ENCODE measurements around the gene RAD51B.

RAD51B gene

DNA sequence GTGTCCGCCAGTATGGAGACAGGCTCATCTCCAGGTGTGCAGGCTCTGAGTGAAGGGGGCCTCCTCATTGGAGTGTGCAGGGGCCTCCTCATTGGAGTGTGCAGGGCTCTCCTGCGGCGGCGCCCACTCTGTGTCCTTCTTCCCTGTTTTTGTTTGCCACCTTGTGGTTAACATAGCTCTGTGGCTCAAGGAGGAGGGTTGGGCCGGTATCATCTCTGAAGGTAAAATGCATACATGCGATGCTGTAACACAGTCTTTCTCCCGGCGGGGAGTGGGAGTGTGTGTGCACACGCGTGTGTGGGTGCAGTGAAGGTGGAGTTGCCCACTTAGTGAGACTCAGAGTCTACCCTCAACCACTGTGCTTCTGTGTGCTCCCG, 543.9 kb downstream of the RAD51B start:
- H3K36me3 Mint-ChIP-seq (ENCODE audit: low read depth), result no peaks in the 10 kb centered on the region
- H3K4me1 Mint-ChIP-seq (ENCODE audit: low read depth), result peaks cover 63% of the 10 kb centered on the region
- H3K9me3 Mint-ChIP-seq, result no peaks in the 10 kb centered on the region
- no peak overlapping the region for H3K27ac Mint-ChIP-seq
- no peak overlapping the region for H3K4me3 Mint-ChIP-seq
- H3K27me3 Mint-ChIP-seq, result no peaks in the 10 kb centered on the region

DNA sequence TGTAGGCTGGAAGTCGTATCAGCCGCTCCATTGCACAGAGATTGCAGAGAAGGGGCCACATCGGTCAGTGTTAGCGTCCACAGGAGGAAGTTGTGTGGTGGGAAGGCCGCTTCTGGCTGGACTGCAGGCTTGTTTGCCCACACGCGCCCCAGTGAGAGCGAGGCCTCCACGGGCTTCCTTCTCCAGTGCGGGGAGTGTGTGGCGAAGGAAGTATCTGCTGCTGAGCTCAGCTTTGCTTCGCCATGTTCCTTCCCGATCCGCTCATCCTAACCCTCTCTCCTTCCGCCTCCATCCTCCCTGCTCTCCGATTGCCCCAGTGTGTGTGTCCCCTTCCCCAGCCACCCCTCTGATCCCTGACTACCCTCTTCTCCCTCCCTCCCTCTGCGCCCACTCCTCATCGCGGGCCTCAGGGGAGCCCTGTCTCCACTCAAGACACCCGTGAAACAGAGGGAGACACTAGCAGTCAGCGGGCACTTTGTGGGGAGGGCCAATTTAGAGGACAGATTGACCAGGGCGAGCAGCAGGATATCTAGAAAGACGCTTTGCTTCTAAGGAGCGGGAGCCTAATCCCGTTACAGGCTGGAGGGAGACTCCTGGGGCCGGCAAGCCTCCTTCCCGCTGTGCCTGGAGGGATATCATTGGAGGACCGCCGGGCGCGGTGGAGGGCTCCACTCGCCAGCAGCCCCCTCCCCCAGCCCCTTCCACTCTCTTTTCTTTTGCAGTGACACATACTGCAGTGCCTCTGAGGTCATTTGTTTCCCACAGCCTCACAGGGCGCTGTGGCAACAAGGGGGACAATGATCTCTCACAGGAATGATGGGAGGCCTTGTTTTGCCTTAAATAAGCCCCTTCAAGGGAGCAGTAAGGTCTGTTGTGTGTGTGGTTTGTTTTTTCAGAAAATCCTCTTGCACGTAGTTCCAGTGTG, 544.5 kb downstream of the RAD51B start:
- Mint-ChIP-seq H3K4me3 (no peak overlapping the region), H3K27ac (peak overlapping the region; percentile 66)

DNA sequence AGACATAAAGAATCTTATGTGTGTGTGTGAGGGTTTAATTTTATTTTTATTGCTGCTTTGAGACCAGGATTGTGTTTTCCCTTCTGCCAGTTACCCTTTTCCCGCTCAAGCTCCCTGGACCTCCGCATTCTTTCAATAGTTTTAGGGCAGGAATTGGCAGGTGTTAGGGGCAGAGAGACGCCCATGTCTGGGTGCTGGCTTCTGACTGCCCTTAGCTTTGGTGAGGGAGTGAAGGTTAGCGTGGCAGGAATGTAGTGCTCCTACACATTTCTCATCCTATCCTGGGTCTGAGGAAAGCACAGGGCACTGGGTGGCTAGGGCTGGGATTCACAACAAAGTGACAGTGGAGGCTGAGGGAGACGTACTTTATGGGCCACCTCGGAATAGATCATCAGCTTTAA, 545.2 kb downstream of the RAD51B start:
- peak overlapping the region; percentile 66 for H3K27ac Mint-ChIP-seq
- peaks cover 65% of the 10 kb centered on the region for H3K4me1 Mint-ChIP-seq (ENCODE audit: low read depth)
- H3K4me3 Mint-ChIP-seq, result no peak overlapping the region
- H3K9me3 Mint-ChIP-seq, result no peaks in the 10 kb centered on the region
- H3K27me3 Mint-ChIP-seq, result no peaks in the 10 kb centered on the region
- no peaks in the 10 kb centered on the region for H3K36me3 Mint-ChIP-seq (ENCODE audit: low read depth)

More for the DNA sequence above, 544.5 kb downstream of the RAD51B start:
- Mint-ChIP-seq H3K36me3 (ENCODE audit: low read depth) (no peaks in the 10 kb centered on the region), H3K9me3 (no peaks in the 10 kb centered on the region), H3K4me1 (ENCODE audit: low read depth) (peaks cover 65% of the 10 kb centered on the region), H3K27me3 (no peaks in the 10 kb centered on the region)

DNA sequence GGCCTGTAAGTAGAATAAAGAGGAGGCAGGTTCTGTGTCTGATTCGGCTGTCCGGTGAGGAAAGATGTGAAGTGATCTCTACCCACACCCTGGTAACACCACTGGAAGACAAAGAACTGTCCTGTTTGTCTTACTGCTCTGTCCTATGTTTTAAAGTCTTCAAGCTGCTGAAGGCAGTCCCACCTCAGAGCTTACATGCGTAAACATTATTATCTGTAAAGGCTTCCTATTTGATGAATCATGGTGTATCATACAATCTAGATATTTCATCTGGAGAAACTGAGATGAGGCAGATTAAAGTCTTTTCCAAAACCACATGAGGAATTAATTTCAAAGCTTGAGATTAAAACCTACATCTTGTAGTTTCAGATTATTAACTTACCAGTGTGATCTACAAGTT, 545.6 kb downstream of the RAD51B start:
- H3K9me3 Mint-ChIP-seq, result no peaks in the 10 kb centered on the region
- no peak overlapping the region for H3K4me3 Mint-ChIP-seq
- H3K36me3 Mint-ChIP-seq (ENCODE audit: low read depth), result peaks cover under 1% of the 10 kb centered on the region
- no peaks in the 10 kb centered on the region for H3K27me3 Mint-ChIP-seq
- H3K4me1 Mint-ChIP-seq (ENCODE audit: low read depth), result peaks cover 65% of the 10 kb centered on the region
- peak overlapping the region; percentile 66 for H3K27ac Mint-ChIP-seq

DNA sequence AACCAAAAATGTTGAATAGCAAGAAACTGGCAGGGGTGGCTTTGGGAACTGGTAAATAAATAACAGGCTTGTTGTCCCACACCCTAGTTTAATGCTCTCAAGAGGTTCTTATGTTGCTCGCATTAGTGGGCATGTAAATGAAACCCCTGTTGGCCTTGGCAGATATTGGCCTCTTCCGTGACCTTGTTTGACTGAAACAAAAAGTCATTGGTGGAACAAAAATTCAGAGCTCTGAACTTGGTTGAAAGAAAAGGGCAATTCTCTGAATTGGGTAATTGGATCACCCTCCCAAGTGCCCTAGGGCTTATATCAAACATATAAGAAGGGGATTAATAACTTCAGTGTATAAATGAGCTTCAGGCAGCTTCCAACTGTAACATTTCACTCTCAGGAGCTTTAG, 547.1 kb downstream of the RAD51B start:
- peaks cover 4% of the 10 kb centered on the region for H3K36me3 Mint-ChIP-seq (ENCODE audit: low read depth)
- H3K27ac Mint-ChIP-seq, result no peak overlapping the region
- no peaks in the 10 kb centered on the region for H3K9me3 Mint-ChIP-seq
- H3K27me3 Mint-ChIP-seq, result no peaks in the 10 kb centered on the region
- peaks cover 69% of the 10 kb centered on the region for H3K4me1 Mint-ChIP-seq (ENCODE audit: low read depth)
- H3K4me3 Mint-ChIP-seq, result no peak overlapping the region

DNA sequence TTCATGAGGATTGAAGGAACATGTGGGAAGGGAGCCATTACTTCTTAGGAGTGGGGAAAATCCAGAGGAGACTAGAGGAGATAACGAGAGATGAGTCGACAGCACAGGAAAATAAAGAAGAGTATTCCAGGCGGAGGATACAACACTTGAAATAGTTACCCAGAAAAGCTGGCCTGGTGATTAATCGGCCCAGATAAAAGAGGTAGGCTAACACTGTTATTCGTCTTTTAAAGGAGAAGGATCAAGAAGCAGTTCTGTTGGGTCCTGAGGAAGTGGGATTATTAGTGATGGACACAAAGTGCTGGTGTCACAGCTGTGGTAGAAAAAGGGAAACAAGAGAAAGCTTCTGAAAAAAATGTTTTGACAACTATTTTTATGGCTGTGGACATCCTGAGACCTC, 548.0 kb downstream of the RAD51B start:
- H3K4me1 Mint-ChIP-seq (ENCODE audit: low read depth), result peaks cover 78% of the 10 kb centered on the region
- H3K27me3 Mint-ChIP-seq, result no peaks in the 10 kb centered on the region
- no peaks in the 10 kb centered on the region for H3K9me3 Mint-ChIP-seq
- H3K36me3 Mint-ChIP-seq (ENCODE audit: low read depth), result peaks cover 10% of the 10 kb centered on the region
- H3K27ac Mint-ChIP-seq, result peak overlapping the region; percentile 42
- no peak overlapping the region for H3K4me3 Mint-ChIP-seq

DNA sequence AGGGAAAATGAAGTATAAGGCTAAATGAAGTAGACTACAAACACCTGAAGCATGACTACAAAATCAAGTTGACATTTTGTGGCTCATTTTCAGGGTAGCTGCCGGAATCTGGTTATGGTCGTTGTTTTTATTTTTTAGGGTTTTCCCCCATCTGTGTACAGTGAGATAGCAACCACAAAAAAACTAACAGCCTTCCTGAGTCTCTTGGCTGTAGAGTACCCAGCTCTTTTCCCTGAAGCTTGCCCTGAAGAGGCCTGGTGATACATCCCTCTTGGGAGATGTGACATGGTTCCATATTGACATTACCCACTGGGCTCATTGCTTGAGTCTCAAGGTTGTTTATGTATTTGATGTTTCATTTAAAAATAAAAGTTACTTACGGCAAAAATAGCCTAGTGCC, 549.3 kb downstream of the RAD51B start:
- Mint-ChIP-seq H3K27ac (peak overlapping the region; percentile 41), H3K4me3 (no peak overlapping the region), H3K36me3 (ENCODE audit: low read depth) (peaks cover 10% of the 10 kb centered on the region), H3K27me3 (no peaks in the 10 kb centered on the region), H3K4me1 (ENCODE audit: low read depth) (peaks cover 74% of the 10 kb centered on the region), H3K9me3 (no peaks in the 10 kb centered on the region)

DNA sequence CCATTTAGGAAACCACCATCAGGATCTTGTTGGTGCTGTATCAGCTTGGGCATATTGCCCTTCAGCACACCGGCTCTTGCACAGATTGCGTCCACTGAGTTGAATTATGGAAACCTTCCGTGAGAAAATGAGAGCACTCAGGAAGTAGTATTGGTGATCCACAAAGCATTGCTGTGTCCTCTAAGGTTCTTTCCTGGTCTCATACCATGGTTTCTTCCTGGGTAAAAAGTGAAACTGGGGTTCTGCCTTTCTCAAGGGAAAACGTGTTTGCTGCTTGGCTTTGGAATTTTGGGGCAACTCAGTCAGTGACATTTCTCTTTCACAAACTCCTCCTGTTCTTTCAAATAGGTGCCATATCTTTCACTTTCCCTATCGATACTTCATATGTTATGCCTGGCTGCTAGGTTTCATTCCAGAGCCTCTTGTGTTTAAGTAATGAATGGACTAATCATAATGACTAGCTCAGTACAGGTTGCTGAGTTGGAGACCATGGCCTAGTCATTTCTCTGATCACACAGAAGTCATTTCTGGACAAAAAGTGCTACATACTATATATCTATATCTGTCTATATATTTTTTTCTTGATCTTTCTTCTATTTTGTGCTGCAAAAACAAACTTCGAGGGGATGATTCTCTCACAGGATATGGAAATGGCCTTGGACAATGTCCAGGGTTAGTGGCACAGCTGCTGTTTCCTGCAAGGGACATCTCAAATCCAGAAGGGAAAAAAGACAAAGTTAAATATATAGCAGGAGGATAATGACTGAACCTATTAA, 549.9 kb downstream of the RAD51B start:
- Mint-ChIP-seq H3K4me1 (ENCODE audit: low read depth) (peaks cover 79% of the 10 kb centered on the region), H3K4me3 (peak overlapping the region; percentile 32), H3K9me3 (no peaks in the 10 kb centered on the region), H3K27me3 (no peaks in the 10 kb centered on the region), H3K36me3 (ENCODE audit: low read depth) (peaks cover 10% of the 10 kb centered on the region), H3K27ac (peak overlapping the region; percentile 65)

DNA sequence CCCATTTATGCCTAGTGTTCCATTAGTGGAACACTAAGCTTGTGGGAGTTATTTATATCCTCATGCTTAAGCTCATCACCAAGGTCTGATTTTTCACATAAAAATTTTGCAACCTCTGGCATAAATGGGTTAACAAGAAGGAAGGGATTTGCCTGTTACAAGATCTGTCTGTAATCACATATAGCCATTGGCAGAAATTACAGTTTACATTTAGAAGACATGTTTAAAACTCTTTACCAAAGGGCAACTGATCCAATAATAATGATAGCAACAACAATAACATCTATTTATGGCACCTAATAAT, 550.4 kb downstream of the RAD51B start:
- no peak overlapping the region for H3K4me3 Mint-ChIP-seq
- peak overlapping the region; percentile 65 for H3K27ac Mint-ChIP-seq
- H3K4me1 Mint-ChIP-seq (ENCODE audit: low read depth), result peaks cover 79% of the 10 kb centered on the region
- H3K36me3 Mint-ChIP-seq (ENCODE audit: low read depth), result peaks cover 10% of the 10 kb centered on the region
- no peaks in the 10 kb centered on the region for H3K27me3 Mint-ChIP-seq
- H3K9me3 Mint-ChIP-seq, result no peaks in the 10 kb centered on the region

DNA sequence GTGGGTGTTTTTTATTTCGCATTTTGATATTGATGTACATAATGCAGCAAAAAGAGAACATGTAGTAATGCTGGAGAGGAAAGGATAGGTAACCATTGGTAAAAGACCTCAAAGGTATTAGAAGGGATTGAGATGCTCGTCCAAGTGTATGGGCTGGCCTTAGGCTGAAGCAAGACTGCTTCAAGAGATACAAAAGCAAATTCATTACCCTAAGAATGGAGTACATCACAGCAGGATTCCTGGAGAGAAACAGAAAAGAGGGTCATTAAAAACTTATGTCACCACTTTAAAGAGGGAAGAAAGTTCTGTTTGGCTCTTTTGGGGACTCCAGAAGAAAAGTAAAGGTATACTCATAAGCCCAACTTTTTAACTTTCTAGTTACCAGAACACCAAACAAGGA, 552.8 kb downstream of the RAD51B start:
- Mint-ChIP-seq H3K4me1 (ENCODE audit: low read depth) (peaks cover 85% of the 10 kb centered on the region), H3K27me3 (no peaks in the 10 kb centered on the region), H3K27ac (peak overlapping the region; percentile 33), H3K9me3 (no peaks in the 10 kb centered on the region), H3K4me3 (no peak overlapping the region), H3K36me3 (ENCODE audit: low read depth) (peaks cover 10% of the 10 kb centered on the region)

DNA sequence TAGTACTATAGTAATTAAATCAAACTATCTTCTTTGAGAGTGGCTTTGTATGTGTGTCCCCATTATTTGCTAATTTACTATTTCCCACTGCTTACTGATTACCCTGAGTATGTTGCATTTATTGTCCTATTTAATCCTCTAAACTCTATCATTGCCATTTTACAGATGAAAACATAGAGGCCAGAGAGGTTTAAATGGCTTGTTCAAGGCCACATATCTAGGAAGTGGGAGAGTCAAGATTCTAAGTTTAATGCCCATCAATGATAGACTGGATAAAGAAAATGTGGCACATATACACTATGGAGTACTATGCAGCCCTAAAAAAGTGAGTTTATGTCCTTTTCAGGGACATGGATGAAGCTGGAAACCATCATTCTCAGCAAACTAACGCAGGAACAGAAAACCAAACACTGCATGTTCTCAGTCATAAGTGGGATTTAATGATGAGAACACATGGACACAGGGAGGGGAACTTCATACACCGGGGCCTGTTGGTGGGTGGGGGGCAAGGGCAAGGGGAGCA, 553.6 kb downstream of the RAD51B start:
- H3K27me3 Mint-ChIP-seq, result no peaks in the 10 kb centered on the region
- H3K9me3 Mint-ChIP-seq, result no peaks in the 10 kb centered on the region
- H3K27ac Mint-ChIP-seq, result no peak overlapping the region
- H3K4me1 Mint-ChIP-seq (ENCODE audit: low read depth), result peaks cover 85% of the 10 kb centered on the region
- no peak overlapping the region for H3K4me3 Mint-ChIP-seq
- peaks cover 10% of the 10 kb centered on the region for H3K36me3 Mint-ChIP-seq (ENCODE audit: low read depth)

DNA sequence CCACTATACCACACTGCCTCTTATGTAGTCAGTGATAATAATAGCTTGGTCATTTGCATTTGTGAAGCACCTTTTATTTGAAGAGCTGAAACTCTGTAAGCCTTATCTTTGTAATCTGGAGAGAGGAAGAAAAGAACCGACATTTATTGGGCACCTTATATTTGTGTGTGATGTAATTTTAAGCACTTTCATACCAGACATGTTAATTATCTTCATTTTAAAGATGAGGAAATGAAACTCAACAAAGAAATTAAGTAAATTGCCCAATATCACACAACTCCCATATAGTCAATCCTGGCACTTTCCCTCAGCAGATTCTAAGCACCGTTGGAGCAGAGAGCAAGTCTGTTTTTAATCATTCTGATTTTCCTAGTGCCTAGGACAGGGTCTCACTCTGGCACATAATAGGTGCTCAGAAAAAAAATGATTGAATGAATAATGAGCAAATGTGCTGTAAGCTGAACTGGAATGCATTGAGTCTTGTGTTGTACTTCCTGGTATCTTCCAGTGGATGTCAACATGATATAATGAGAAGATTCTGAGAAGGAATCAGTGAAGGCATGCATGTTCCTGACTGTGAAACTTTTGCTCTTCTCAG, 554.4 kb downstream of the RAD51B start:
- no peaks in the 10 kb centered on the region for H3K9me3 Mint-ChIP-seq
- H3K36me3 Mint-ChIP-seq (ENCODE audit: low read depth), result peaks cover 10% of the 10 kb centered on the region
- H3K27ac Mint-ChIP-seq, result no peak overlapping the region
- peaks cover 84% of the 10 kb centered on the region for H3K4me1 Mint-ChIP-seq (ENCODE audit: low read depth)
- H3K4me3 Mint-ChIP-seq, result no peak overlapping the region
- H3K27me3 Mint-ChIP-seq, result no peaks in the 10 kb centered on the region

DNA sequence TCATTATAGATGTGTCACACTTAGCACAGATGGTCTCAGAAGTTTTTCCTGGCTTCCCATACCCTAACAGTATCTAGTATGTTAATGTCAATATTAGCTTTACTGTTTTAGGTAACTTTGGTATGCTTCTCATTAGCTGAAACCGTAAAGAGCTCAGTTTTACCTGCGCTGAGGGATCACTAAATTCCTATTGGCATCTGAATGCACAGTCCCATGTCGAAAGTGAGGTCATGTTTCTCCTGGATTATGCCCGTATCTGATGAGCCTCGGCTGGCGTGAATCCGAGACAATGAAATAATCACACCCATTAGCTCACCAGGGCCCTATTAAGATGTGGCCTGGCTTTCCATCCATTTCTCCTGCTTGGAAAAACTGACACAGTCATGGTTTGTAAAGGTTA, 555.1 kb downstream of the RAD51B start:
- Mint-ChIP-seq H3K9me3 (no peaks in the 10 kb centered on the region), H3K27ac (no peak overlapping the region), H3K4me1 (ENCODE audit: low read depth) (peaks cover 81% of the 10 kb centered on the region), H3K4me3 (no peak overlapping the region), H3K36me3 (ENCODE audit: low read depth) (peaks cover 10% of the 10 kb centered on the region), H3K27me3 (no peaks in the 10 kb centered on the region)

DNA sequence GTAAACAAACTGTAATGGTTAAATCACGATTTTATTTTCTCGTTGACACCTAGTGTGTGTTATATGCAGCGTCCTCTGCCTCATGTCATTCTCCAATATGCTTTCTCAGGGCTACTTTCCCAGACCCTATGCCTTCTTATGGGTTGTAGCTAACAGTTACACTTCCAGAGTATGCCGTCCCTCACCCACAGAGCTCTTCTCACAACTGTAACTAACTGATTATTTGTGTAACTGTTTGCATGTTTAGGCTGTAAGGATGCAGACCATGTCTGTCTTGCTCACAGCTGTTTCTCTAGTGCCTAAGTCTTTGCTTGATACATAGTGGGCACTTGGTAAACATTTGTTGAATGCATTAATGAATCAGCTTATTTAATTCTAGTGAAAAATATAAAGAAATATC, 555.8 kb downstream of the RAD51B start:
- no peak overlapping the region for H3K4me3 Mint-ChIP-seq

More for the DNA sequence above, 555.8 kb downstream of the RAD51B start:
- H3K27me3 Mint-ChIP-seq, result no peaks in the 10 kb centered on the region
- no peak overlapping the region for H3K27ac Mint-ChIP-seq
- H3K36me3 Mint-ChIP-seq (ENCODE audit: low read depth), result peaks cover 8% of the 10 kb centered on the region
- H3K4me1 Mint-ChIP-seq (ENCODE audit: low read depth), result peaks cover 81% of the 10 kb centered on the region
- H3K9me3 Mint-ChIP-seq, result no peaks in the 10 kb centered on the region

Measured in stimulated activated naive CD8-positive, alpha-beta T cell treated with anti-CD3 and anti-CD28 coated beads, Interleukin-15, Interleukin-2, amounts not matched to agents 100 ng/mL and 50 ng/mL, for 24 hours (primary cell).